Right renal cortex interstitium (tissue), 3 donors: ENCODE measurements around the gene TLR8. TPM values are rescaled to one million over a fixed set of nuclear protein-coding genes. Genes with fewer than 3 reads are reported as not detected.

Source experiments
- DNase-seq, 3 donors: peaks; one replicate each; pipeline ENCODE4 v3.0.0-alpha.2; 2013; ENCODE audit warnings: low read depth in 3 of 3, low spot score in 2 of 3
- polyA plus RNA-seq, 3 donors: library from polyadenylated mRNA; unstranded; fragments of 120-200 nt; gene quantifications; one replicate each; pipeline ENCODE4 v1.2.1, GENCODE V29; 2013; ENCODE audit not compliant: insufficient read length in 3 of 3

TLR8 gene
- under 1 TPM; 0.25 to 0.29 (median 0.29) TPM for polyA plus RNA-seq

GRCh38 chrX:12906046-12906761, at the start of gene TLR8:
Gene TLR8, plus strand, starts transcription at chrX:12906620. Its CDS starts 87 bp downstream, at chrX:12906707.
- DNase-seq: no peak

DNA sequence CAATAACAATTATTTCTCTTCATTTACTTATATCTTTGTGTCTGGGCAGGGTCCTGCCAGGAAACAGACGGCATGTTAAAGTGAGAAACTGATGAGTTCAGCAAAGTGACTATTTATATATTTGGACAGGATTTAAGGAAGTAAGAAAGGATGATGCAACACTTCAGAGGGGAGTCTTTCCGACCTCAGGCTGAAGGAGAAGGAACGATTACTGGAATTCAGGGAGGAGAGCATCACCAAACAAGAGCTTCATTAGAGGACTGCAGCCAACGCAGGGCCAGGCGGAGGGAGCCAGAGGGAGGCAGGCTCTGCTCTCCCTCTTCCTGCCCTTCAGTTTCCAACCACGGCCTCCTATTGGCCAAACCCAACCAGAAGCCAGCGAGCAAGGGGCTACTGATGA, 41.1 kb upstream of the TLR8 start:
- no peak for DNase-seq

GRCh38 chrX:12866451-12867377, 39.7 kb upstream of the TLR8 start, which contains the start of gene TLR7:
Gene TLR7, plus strand, starts transcription at chrX:12867072. Its CDS starts 507 bp downstream, at chrX:12867579.
- DNase-seq: no peak

- no peak for DNase-seq
These were observed 38.7 kb upstream of the TLR8 start for GRCh38 chrX:12867685-12868084.

DNA sequence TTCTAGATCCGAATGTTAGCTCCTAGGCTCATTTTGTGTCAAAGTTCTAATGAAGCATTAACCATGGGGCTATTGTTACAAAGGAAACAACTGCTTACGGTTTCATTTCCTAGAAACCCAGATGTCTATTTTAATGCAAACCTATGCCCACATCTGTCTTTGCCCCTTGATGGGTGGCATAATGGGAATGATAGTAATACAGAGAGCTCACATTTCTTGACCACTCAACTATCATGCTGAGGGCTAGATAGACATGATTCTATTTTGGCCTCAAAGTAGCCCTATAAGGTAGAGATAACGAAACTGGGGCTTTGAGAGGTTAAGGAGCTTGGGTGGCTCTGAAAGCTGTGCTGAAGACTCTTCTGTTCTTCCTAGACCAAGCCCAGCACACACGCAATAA, 37.7 kb upstream of the TLR8 start:
- no peak for DNase-seq

GRCh38 chrX:12871257-12871656, 35.2 kb upstream of the TLR8 start:
- DNase-seq: no peak

DNA sequence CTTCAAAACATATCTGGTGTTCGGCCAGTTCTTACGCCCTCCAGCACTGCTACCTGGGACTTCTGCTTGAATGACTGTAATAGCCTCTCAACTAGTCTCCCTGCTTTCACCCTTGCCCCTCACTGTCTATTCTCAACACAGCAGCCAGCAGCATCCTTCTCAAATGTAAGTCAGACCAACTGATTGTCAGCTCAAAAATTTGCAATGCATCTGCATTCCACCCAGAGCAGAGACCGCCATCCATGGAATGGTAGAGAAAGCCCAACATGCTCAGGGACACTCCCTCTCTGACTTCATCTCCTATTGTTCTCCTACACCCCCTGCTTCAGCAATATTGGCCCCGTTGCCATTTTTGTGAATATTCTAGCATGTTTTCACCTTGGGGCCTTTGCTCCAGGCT, 33.7 kb upstream of the TLR8 start:
- DNase-seq: no peak

- DNase-seq: no peak
These were observed 31.8 kb upstream of the TLR8 start for GRCh38 chrX:12874581-12874980.

DNA sequence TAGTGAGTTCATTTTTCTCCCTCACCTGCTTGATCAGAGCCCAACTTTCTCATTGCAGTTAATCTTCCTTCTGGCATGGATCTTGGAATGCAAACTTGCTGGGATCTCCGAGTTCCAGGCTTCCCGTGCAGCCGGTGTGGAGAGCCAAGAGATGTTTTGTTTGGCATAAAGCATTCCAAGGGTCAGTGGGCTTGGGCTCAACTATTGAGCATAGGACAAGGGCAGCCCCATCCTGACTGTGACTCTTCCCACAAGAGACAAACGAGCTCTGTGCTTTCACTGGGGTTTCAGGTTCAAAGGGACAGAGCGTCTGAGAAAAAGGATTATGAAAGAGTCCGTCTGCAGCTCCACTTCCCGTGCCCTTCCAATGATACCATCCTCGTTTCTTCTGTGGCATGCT, 29.0 kb upstream of the TLR8 start:
- no peak for DNase-seq

DNA sequence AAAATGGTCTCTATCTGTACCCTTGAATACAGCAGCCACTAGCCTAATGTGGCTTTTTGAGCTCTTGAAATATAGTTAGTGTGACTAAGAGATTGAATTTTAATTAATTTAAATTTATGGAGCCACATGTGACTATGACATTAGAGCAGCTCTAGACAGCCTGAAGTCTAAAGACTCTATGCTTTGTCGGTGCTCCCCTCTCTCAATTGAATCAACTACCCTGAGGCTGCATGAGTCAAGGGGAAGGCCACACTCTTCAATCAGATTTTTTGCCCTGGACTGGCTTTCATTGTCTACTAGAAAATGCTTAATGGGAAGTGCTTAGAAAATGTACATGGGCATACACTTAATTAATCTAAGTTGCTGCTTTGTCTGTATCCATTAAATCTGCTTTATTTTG, 27.9 kb upstream of the TLR8 start:
- DNase-seq: no peak

DNA sequence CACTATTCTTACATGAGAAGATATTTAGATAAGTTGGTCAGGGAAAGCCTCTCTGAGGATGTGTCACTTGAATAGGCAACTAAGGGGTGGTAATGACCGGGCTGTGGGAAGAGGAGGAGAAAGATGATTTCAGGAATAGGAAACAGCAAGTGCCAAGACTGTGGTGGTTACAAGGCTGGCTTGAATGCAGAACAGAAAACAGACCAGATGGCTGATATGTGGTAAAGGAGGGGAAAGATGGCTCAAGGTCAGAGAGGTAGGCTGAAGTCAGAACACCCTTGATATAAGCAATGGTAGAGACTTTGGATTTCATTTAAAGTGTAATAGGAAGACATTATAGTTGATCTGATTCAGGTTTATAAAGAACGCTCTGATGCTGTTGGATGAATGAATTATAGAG, 24.5 kb upstream of the TLR8 start:
- DNase-seq: no peak

- no peak for DNase-seq
These were observed 20.9 kb upstream of the TLR8 start for GRCh38 chrX:12885508-12885907.

DNA sequence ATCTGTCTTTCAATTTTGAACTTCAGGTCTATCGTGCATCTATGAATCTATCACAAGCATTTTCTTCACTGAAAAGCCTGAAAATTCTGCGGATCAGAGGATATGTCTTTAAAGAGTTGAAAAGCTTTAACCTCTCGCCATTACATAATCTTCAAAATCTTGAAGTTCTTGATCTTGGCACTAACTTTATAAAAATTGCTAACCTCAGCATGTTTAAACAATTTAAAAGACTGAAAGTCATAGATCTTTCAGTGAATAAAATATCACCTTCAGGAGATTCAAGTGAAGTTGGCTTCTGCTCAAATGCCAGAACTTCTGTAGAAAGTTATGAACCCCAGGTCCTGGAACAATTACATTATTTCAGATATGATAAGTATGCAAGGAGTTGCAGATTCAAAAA, 19.9 kb upstream of the TLR8 start:
- no peak for DNase-seq

DNA sequence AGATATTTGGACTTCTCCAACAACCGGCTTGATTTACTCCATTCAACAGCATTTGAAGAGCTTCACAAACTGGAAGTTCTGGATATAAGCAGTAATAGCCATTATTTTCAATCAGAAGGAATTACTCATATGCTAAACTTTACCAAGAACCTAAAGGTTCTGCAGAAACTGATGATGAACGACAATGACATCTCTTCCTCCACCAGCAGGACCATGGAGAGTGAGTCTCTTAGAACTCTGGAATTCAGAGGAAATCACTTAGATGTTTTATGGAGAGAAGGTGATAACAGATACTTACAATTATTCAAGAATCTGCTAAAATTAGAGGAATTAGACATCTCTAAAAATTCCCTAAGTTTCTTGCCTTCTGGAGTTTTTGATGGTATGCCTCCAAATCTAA, 19.3 kb upstream of the TLR8 start:
- no peak for DNase-seq

DNA sequence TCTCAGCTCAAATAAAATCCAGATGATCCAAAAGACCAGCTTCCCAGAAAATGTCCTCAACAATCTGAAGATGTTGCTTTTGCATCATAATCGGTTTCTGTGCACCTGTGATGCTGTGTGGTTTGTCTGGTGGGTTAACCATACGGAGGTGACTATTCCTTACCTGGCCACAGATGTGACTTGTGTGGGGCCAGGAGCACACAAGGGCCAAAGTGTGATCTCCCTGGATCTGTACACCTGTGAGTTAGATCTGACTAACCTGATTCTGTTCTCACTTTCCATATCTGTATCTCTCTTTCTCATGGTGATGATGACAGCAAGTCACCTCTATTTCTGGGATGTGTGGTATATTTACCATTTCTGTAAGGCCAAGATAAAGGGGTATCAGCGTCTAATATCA, 18.7 kb upstream of the TLR8 start:
- no peak for DNase-seq

- no peak for DNase-seq
These were observed 16.0 kb upstream of the TLR8 start for GRCh38 chrX:12890467-12890866.

DNA sequence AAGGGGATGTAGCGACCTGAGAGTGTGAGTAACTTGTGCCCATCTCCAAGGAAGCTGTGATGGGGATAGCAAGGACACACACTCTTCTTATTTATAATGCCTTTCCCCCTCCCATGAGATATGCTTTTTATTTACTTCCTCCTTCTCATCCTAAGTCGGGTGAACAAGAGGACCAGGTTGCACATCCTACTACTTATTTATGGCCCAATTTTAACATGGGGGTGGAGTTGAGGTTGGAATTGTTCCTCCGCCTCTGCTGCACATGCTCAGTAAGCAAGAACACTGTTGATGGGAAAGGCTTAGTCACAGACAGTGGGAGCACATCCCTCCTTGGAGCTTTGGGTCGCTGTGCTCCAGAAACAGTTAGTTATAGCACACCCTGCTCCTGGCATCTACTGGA, 15.2 kb upstream of the TLR8 start:
- no peak for DNase-seq

DNA sequence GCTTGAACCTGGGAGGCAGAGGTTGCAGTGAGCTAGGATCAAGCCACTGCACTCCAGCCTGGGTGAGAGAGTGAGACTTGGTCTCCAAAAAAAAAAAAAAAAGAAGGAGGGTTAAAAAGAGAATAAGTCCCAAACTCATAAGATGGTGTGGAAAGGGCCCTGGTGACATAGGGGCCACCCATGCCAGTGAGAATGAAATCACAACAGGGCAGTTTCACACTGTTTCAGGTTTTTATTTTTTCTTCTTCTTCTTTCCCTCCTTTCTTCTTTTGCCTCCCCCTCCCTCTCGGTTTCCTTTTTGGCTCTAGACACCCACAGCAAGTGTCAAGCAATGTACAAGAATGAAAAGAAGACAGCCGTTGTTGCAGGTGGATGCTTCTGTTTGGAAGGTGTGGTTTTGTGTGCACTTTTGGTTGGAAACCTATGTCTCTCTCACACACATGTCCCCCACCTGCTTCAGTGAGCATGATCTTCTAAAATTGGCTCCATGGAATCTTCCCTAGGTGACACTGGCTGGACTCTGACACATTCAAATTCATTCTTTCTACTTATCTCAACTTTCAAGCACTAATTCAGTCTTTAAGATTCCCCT, 14.4 kb upstream of the TLR8 start:
- no peak for DNase-seq

DNA sequence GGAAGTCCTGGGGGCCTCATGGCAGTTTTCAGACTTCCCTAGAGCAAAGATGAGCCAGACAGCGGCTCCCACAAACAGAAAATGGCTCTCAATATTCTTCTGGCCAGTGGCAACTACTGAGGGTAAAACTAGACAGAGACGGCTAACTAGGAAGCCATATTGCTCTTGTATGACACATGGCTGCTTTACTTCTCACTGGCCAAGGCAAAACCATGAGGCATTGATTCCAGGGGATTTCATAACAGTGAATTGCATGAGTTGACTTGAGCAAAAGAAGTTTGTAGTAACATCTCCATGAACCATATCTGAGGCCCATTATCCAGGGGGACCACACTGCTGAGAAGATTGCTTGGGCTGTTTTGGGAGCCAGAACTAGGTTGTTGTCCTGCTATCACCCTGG, 13.7 kb upstream of the TLR8 start:
- DNase-seq: no peak

DNA sequence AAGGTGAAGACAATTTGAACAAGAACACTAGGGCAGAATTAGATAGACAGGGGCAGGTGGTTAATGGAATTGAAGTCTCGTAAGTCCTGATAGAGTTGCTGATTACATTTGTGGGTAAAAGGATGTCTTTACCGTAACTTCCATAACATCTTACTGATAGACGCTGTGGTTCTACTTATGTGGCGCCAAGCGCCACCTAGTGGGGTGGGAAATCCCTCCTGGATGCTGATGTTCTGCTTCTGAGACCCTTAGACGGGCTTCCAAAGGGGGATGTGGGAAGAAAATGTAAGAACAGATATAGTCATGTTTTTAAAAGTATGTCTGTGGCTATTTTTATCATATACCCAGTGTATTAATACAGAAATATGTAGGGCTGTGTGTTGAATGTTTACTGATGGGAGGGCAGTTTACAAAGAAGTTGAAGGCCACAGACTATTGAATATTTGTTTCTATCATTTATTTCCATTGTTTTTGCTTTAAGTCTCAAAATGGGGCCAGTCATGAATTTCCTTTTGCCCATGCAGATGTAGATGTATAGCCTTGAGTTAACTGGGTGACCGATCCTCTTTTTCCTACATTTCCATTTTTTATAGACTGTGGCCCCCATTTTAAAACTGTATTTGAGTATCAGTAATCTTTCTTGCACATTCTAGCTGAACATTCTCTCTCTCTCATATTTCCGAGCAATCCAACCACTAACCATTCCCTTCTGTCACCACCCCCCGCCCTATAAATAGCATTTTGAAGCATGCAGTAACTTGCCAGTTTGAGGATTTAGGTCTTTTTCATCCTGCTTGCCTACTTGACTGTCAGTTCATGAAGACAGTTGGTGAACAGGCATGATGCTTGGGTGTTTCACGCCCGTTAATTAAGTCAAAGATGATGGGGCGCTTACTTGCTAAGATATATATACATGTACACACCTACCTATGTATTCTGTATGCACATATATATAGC, 12.1 kb upstream of the TLR8 start:
- DNase-seq: peak in 2 of 3 donors; percentile 2 to 15
